ENCODE results near the gene RAB22A.

DNA sequence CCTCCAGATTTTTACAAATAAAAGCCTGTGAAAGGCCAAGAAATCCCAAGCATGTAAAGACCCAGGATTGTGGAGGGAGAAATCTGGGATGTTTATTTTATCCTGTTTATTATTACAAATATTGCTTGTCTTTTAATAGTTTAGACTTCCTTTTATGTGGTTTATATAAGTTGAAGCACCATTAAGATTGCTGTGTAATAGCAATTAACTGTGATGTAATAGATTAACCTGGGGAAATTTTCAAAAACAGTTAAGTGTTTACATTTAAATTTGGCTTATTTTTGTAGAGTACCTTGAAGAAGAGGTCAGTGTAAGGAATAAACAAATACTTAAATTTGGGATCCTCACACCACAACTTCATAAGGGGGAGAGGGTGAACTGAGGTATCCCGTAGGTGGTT is 106.5 kb downstream of the RAB22A start:
- TF ChIP-seq, protein P1, sequence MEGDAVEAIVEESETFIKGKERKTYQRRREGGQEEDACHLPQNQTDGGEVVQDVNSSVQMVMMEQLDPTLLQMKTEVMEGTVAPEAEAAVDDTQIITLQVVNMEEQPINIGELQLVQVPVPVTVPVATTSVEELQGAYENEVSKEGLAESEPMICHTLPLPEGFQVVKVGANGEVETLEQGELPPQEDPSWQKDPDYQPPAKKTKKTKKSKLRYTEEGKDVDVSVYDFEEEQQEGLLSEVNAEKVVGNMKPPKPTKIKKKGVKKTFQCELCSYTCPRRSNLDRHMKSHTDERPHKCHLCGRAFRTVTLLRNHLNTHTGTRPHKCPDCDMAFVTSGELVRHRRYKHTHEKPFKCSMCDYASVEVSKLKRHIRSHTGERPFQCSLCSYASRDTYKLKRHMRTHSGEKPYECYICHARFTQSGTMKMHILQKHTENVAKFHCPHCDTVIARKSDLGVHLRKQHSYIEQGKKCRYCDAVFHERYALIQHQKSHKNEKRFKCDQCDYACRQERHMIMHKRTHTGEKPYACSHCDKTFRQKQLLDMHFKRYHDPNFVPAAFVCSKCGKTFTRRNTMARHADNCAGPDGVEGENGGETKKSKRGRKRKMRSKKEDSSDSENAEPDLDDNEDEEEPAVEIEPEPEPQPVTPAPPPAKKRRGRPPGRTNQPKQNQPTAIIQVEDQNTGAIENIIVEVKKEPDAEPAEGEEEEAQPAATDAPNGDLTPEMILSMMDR (IDR thresholded peaks at IDR 0.05) = no peak
- TF ChIP-seq POLR2A (IDR thresholded peaks at IDR 0.05) = no peak

Data from tibial nerve (tissue), 3 donors.